ENCODE data around the gene EDDM3A.

The EDDM3A gene

GRCh38 chr14:20706657-20707355 lies 38.9 kb upstream of the EDDM3A start:
- no peak for TF ChIP-seq CTCF (conservative IDR thresholded peaks at IDR 0.05; ENCODE audit: low read depth, low read length)
- peak; percentile 8 for DNase-seq (ENCODE audit: low read depth)
- H3K4me3 ChIP-seq (ENCODE audit: low read depth, low read length) = no peak overlapping the region

- peak; percentile 44 for DNase-seq (ENCODE audit: low read depth)
- no peak for TF ChIP-seq CTCF (conservative IDR thresholded peaks at IDR 0.05; ENCODE audit: low read depth, low read length)
- H3K4me3 ChIP-seq (ENCODE audit: low read depth, low read length) = no peak overlapping the region
Measured at GRCh38 chr14:20707622-20708021, 38.1 kb upstream of the EDDM3A start.

GRCh38 chr14:20711261-20711660 lies 34.4 kb upstream of the EDDM3A start:
- no peak for TF ChIP-seq CTCF (conservative IDR thresholded peaks at IDR 0.05; ENCODE audit: low read depth, low read length)
- no peak for DNase-seq (ENCODE audit: low read depth)
- no peak overlapping the region for H3K4me3 ChIP-seq (ENCODE audit: low read depth, low read length)

- DNase-seq (ENCODE audit: low read depth) = no peak
- no peak overlapping the region for H3K4me3 ChIP-seq (ENCODE audit: low read depth, low read length)
- TF ChIP-seq CTCF (conservative IDR thresholded peaks at IDR 0.05; ENCODE audit: low read depth, low read length) = no peak
Measured at GRCh38 chr14:20711685-20712084, 34.0 kb upstream of the EDDM3A start.

GRCh38 chr14:20712904-20713303 lies 32.8 kb upstream of the EDDM3A start:
- no peak for TF ChIP-seq CTCF (conservative IDR thresholded peaks at IDR 0.05; ENCODE audit: low read depth, low read length)
- H3K4me3 ChIP-seq (ENCODE audit: low read depth, low read length) = no peak overlapping the region
- peak; percentile 15 for DNase-seq (ENCODE audit: low read depth)

DNA sequence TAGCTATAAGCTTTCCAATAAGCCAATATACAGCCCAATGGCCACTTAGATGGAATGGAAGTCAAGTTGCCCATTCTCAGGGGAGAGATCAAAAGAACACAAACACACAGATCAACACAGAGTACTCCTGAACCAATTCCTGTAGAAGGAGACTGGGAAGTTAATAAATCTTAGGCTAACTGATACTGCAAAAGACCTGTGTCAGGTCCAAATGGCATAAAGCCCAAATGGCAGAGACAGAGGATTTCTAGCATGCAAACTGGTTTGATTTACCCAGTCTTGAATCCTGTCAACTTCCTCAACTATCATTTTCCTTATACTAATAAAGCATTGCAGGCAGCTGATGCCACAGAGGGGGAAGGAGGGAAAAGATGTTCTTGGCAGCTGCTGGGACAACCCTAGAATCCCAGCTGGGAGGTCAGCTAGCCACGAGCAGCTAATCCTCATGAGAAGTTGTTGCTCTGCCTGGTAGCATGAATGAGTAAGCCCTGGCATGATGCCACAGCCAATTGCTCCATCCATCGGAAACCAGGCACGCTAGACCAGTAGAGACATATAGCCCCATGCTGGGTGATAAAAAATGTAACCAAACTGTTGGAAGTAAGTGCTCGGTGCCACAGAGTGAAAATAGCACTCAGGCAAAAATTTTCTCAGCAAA lies 31.0 kb upstream of the EDDM3A start:
- no peak for TF ChIP-seq CTCF (conservative IDR thresholded peaks at IDR 0.05; ENCODE audit: low read depth, low read length)
- no peak overlapping the region for H3K4me3 ChIP-seq (ENCODE audit: low read depth, low read length)
- DNase-seq (ENCODE audit: low read depth) = peak; percentile 88

- no peak for TF ChIP-seq CTCF (conservative IDR thresholded peaks at IDR 0.05; ENCODE audit: low read depth, low read length)
- DNase-seq (ENCODE audit: low read depth) = no peak
- no peak overlapping the region for H3K4me3 ChIP-seq (ENCODE audit: low read depth, low read length)
Measured at GRCh38 chr14:20719777-20720176, 25.9 kb upstream of the EDDM3A start.

All from choroid plexus epithelial cell (primary cell).